Tibial nerve (tissue), 4 donors: ENCODE data around the gene TBCD. TPM values are rescaled to one million over a fixed set of nuclear protein-coding genes. Genes with fewer than 3 reads are reported as not detected.

Experiments
- DNase-seq, 2 donors: peaks; one replicate each; pipeline ENCODE4 v3.0.0-alpha.2; 2019; ENCODE audit warnings: low spot score in 2 of 2
- H3K27ac ChIP-seq, 4 donors: fragments of 200-600 bp; sonication (generic) in 3 of 4; one replicate each; pipeline ENCODE4 v1.5.1; 2017 to 2019; ENCODE audit warnings: mild to moderate bottlenecking in 1 of 4
- H3K27me3 ChIP-seq, 2 donors: fragments of 200-600 bp; sonication (generic) in 1 of 2; one replicate each; pipeline versions ENCODE4 v1.5.1 to v1.6.0; 2017 to 2019
- H3K36me3 ChIP-seq, 3 donors: fragments of 200-600 bp; sonication (generic); one replicate each; pipeline ENCODE4 v1.5.1; 2018 to 2019
- H3K4me1 ChIP-seq, 4 donors: fragments of 200-600 bp; sonication (generic) in 3 of 4; one replicate each; pipeline ENCODE4 v1.5.1; 2017 to 2019
- H3K4me3 ChIP-seq, 4 donors: fragments of 200-600 bp; sonication (generic) in 3 of 4; one replicate each; pipeline ENCODE4 v1.5.1; 2017 to 2019; ENCODE audit warnings: mild to moderate bottlenecking in 1 of 4, moderate library complexity in 1 of 4
- H3K9me3 ChIP-seq, 4 donors: fragments of 200-600 bp; sonication (generic) in 3 of 4; one replicate each; pipeline ENCODE4 v1.5.1; 2017 to 2019
- CTCF ChIP-seq, 5 experiments: fragments of 200-600 bp in 3 of 5; fragments of 450-650 bp in 2 of 5; sonication (generic) in 3 of 5; IDR thresholded peaks; one replicate each; pipeline ENCODE4 v1.5.1; 2016 to 2019; ENCODE audit warnings: antibody characterized with exemption in 5 of 5, mild to moderate bottlenecking in 3 of 5, moderate library complexity in 2 of 5
- EP300 ChIP-seq, 2 donors: sonication (generic); formaldehyde crosslinking; IDR thresholded peaks; one replicate each; pipeline ENCODE4 v1.6.1; 2017; ENCODE audit warnings: antibody characterized with exemption in 2 of 2, mild to moderate bottlenecking in 1 of 2
- POLR2A ChIP-seq, 2 donors: fragments of 450-650 bp; IDR thresholded peaks; one replicate each; pipeline ENCODE4 v1.6.1; 2017; ENCODE audit warnings: antibody characterized with exemption in 2 of 2, mild to moderate bottlenecking in 2 of 2, moderate library complexity in 2 of 2
- WGBS, 2 donors: methylation state at CpG; one replicate each; pipeline ENCODE4 v1.1.5; 2018; 5-methylcytosine and 5-hydroxymethylcytosine counted together
- total RNA-seq, 4 donors: library from RNA; depleted of rRNA; stranded (reverse); fragments of >200 nt; gene quantifications; one replicate each; pipeline ENCODE4 v1.1.0, GENCODE V29; 2016

Gene TBCD
- total RNA-seq, 4 donors from 2014 or later: 42.6 to 115 (median 87.9) TPM

GRCh38 chr17:82913304-82914043, 161.6 kb downstream of the TBCD start:
- H3K27me3 ChIP-seq: no peaks in the 10 kb centered on the region
- peaks cover 0 to 53% (median 0%) of the 10 kb centered on the region in 3 donors for H3K36me3 ChIP-seq
- 92 to 93% methylated on average over 44 of the region's 44 CpGs for WGBS, 2 donors
- no peaks in the 10 kb centered on the region for H3K9me3 ChIP-seq
- no peak overlapping the region for H3K4me3 ChIP-seq
- DNase-seq: no peak
- peaks cover 0 to 16% (median 0%) of the 10 kb centered on the region in 4 donors for H3K4me1 ChIP-seq
- no peak overlapping the region for H3K27ac ChIP-seq
- TF ChIP-seq EP300 (IDR thresholded peaks at IDR 0.05): no peak
- TF ChIP-seq CTCF (IDR thresholded peaks at IDR 0.05): peak in 2 of 5 experiments; percentile 8 to 37
- no peak for TF ChIP-seq POLR2A (IDR thresholded peaks at IDR 0.05)

GRCh38 chr17:82914375-82914774, 162.5 kb downstream of the TBCD start:
- no peaks in the 10 kb centered on the region for H3K9me3 ChIP-seq
- H3K4me1 ChIP-seq: peaks cover 0 to 16% (median 0%) of the 10 kb centered on the region in 4 donors
- H3K27me3 ChIP-seq: no peaks in the 10 kb centered on the region
- DNase-seq: no peak
- H3K4me3 ChIP-seq: no peak overlapping the region
- WGBS, 2 donors: 37 to 38% methylated on average over 16 to 17 of the region's 19 CpGs
- peak overlapping the region in 1 of 4 donors; percentile 37 for H3K27ac ChIP-seq
- TF ChIP-seq EP300 (IDR thresholded peaks at IDR 0.05): no peak
- TF ChIP-seq CTCF (IDR thresholded peaks at IDR 0.05): peak; percentile 15 to 47 (median 41)
- TF ChIP-seq POLR2A (IDR thresholded peaks at IDR 0.05): no peak
- H3K36me3 ChIP-seq: peaks cover 0 to 51% (median 0%) of the 10 kb centered on the region in 3 donors

- Histone ChIP-seq H3K4me3 (no peak overlapping the region), H3K4me1 (peaks cover 0 to 16% (median 0%) of the 10 kb centered on the region in 4 donors), H3K9me3 (no peaks in the 10 kb centered on the region), H3K27ac (peak overlapping the region in 1 of 4 donors; percentile 37), H3K36me3 (peaks cover 0 to 50% (median 0%) of the 10 kb centered on the region in 3 donors), H3K27me3 (no peaks in the 10 kb centered on the region)
- WGBS, 2 donors: 87 to 88% methylated on average over 32 of the region's 32 CpGs
- DNase-seq: no peak
- TF ChIP-seq CTCF (IDR thresholded peaks at IDR 0.05): no peak
- TF ChIP-seq POLR2A (IDR thresholded peaks at IDR 0.05): no peak
- no peak for TF ChIP-seq EP300 (IDR thresholded peaks at IDR 0.05)
Observed at GRCh38 chr17:82915010-82915756, 163.3 kb downstream of the TBCD start.

- peaks cover 0 to 16% (median 0%) of the 10 kb centered on the region in 4 donors for H3K4me1 ChIP-seq
- no peaks in the 10 kb centered on the region for H3K27me3 ChIP-seq
- peaks cover 0 to 47% (median 0%) of the 10 kb centered on the region in 3 donors for H3K36me3 ChIP-seq
- WGBS, 2 donors: 92 to 94% methylated on average over 11 of the region's 11 CpGs
- H3K4me3 ChIP-seq: no peak overlapping the region
- no peak for TF ChIP-seq EP300 (IDR thresholded peaks at IDR 0.05)
- TF ChIP-seq POLR2A (IDR thresholded peaks at IDR 0.05): no peak
- no peak for TF ChIP-seq CTCF (IDR thresholded peaks at IDR 0.05)
- no peak for DNase-seq
- no peaks in the 10 kb centered on the region for H3K9me3 ChIP-seq
- no peak overlapping the region for H3K27ac ChIP-seq
Observed at GRCh38 chr17:82915757-82916027, 163.8 kb downstream of the TBCD start.
